Bronchial epithelial cell (primary cell): Measurements from ENCODE around the gene ADGRD1. TPM values are rescaled to one million over a fixed set of nuclear protein-coding genes. Genes with fewer than 3 reads are reported as not detected.

ENCODE experiments used
- DNase-seq: peaks from one replicate; pipeline ENCODE4 v3.0.0-alpha.2; 2010; ENCODE audit warnings: low read depth
- FAIRE-seq: peaks from 2 replicates; lab custom pipeline; 2011; peaks lifted over from hg19 to GRCh38; lab: Jason Lieb, UNC
- H3K27me3 ChIP-seq: 2 replicates; pipeline ENCODE4 v1.5.1; 2011; ENCODE audit warnings: low read length; ENCODE audit not compliant: control insufficient read depth, insufficient read depth
- H3K36me3 ChIP-seq: 2 replicates; pipeline ENCODE4 v1.5.1; 2011; ENCODE audit warnings: low read length; ENCODE audit not compliant: control insufficient read depth, insufficient read depth
- H3K4me3 ChIP-seq: 2 replicates; pipeline ENCODE4 v1.5.1; 2011; ENCODE audit warnings: mild to moderate bottlenecking, low read depth, low read length, control low read depth
- CTCF ChIP-seq: IDR thresholded peaks from 2 replicates; pipeline ENCODE4 v1.5.1; 2011; ENCODE audit warnings: mild to moderate bottlenecking, moderate library complexity, low read length, control low read depth, inconsistent platforms; ENCODE audit not compliant: insufficient read depth, severe bottlenecking
- total RNA-seq: library from RNA; depleted of rRNA; stranded (reverse); fragments of >200 nt; gene quantifications from 2 replicates; pipeline ENCODE4 v1.2.1, GENCODE V29; 2014

ADGRD1 gene
- total RNA-seq, 1 donor from 2014 or later, result not detected

- no peak overlapping the region for H3K4me3 ChIP-seq
- no peaks in the 10 kb centered on the region for H3K36me3 ChIP-seq
- H3K27me3 ChIP-seq, result no peaks in the 10 kb centered on the region
- TF ChIP-seq CTCF, result no peak
- FAIRE-seq (no peak), DNase-seq (no peak)
These were observed 120.7 kb downstream of the ADGRD1 start for GRCh38 chr12:131074221-131075083.

- FAIRE-seq, result no peak
- Histone ChIP-seq H3K4me3 (no peak overlapping the region), H3K27me3 (no peaks in the 10 kb centered on the region), H3K36me3 (no peaks in the 10 kb centered on the region)
- DNase-seq, result no peak
- TF ChIP-seq CTCF, result no peak
These were observed 121.5 kb downstream of the ADGRD1 start for GRCh38 chr12:131075194-131075593.

- FAIRE-seq (no peak), DNase-seq (no peak)
- TF ChIP-seq CTCF, result no peak
- Histone ChIP-seq H3K27me3 (no peaks in the 10 kb centered on the region), H3K36me3 (no peaks in the 10 kb centered on the region), H3K4me3 (no peak overlapping the region)
These were observed 121.9 kb downstream of the ADGRD1 start for GRCh38 chr12:131075611-131076010.

- H3K4me3 ChIP-seq, result no peak overlapping the region
- no peak for FAIRE-seq
These were observed 122.6 kb downstream of the ADGRD1 start for GRCh38 chr12:131076296-131076695.

GRCh38 chr12:131076791-131077747 is 123.4 kb downstream of the ADGRD1 start:
- DNase-seq, result no peak
- H3K4me3 ChIP-seq, result no peak overlapping the region
- no peaks in the 10 kb centered on the region for H3K27me3 ChIP-seq
- no peaks in the 10 kb centered on the region for H3K36me3 ChIP-seq
- no peak for FAIRE-seq
- no peak for TF ChIP-seq CTCF

More at GRCh38 chr12:131076296-131076695, 122.6 kb downstream of the ADGRD1 start:
- Histone ChIP-seq H3K36me3 (no peaks in the 10 kb centered on the region), H3K27me3 (no peaks in the 10 kb centered on the region)
- no peak for TF ChIP-seq CTCF
- DNase-seq, result no peak
